ENCODE results near the gene RPS21. TPM values are rescaled to one million over a fixed set of nuclear protein-coding genes. Genes with fewer than 3 reads are reported as not detected.

The RPS21 gene
- total and polyA plus RNA-seq, 2 of the 13 experiments (the other 11 are each of a cell fraction or from before 2014, with no cell fraction given) = 2,647 to 11,063 TPM

GRCh38 chr20:62420846-62421715 lies 34.2 kb downstream of the RPS21 start (continued):
- no peak for TF ChIP-seq HMGXB4 (CRISPR knock-in tag; IDR thresholded peaks at IDR 0.05; ENCODE audit: borderline replicate concordance in 1 of 2, low read depth in 1 of 2)
- no peak for TF ChIP-seq AKAP8 (CRISPR knock-in tag; IDR thresholded peaks at IDR 0.05)
- TF ChIP-seq ZNF687 (CRISPR knock-in tag; IDR thresholded peaks at IDR 0.05) = no peak; the same call in 1 of the 2 replicates
- no peak for TF ChIP-seq USF2 (IDR thresholded peaks at IDR 0.05; ENCODE audit: low read depth, low read length)
- no peak for TF ChIP-seq USF2 (CRISPR knock-in tag; IDR thresholded peaks at IDR 0.05; ENCODE audit: borderline replicate concordance)
- TF ChIP-seq CREB3 (CRISPR knock-in tag; IDR thresholded peaks at IDR 0.05) = no peak
- TF ChIP-seq THRA (CRISPR knock-in tag; IDR thresholded peaks at IDR 0.05; ENCODE audit: borderline replicate concordance) = peak; percentile 54; the same call in 1 of the 2 replicates
- 0 out of 2 replicates have a peak, but pooled peaks have one; percentile 48 for TF ChIP-seq ZNF776 (CRISPR knock-in tag; IDR thresholded peaks at IDR 0.05)
- 0 out of 2 replicates have a peak, but pooled peaks have one; percentile 23 for TF ChIP-seq ZNF788 (CRISPR knock-in tag; IDR thresholded peaks at IDR 0.05; ENCODE audit: borderline replicate concordance)
- 0 out of 2 replicates have a peak, but pooled peaks have one; percentile 9 for TF ChIP-seq CTCF (CRISPR knock-in tag; IDR thresholded peaks at IDR 0.05)
- TF ChIP-seq MNT (IDR thresholded peaks at IDR 0.05) = peak; percentile 99
- 0 out of 2 replicates have a peak, but pooled peaks have one; percentile 51 for TF ChIP-seq IKZF1 (IDR thresholded peaks at IDR 0.05)

Measured in HepG2 (cell line).